ENCODE results near the gene EVA1A.

The EVA1A gene

GRCh38 chr2:75589391-75590105 is 28.8 kb upstream of the EVA1A start:
- peak; percentile 19 for DNase-seq (ENCODE audit: low spot score)

GRCh38 chr2:75587954-75588587 is 27.3 kb upstream of the EVA1A start:
- DNase-seq (ENCODE audit: low spot score): peak; percentile 42

GRCh38 chr2:75586971-75587370 is 26.2 kb upstream of the EVA1A start:
- DNase-seq (ENCODE audit: low spot score): no peak

GRCh38 chr2:75582840-75583239 is 22.1 kb upstream of the EVA1A start:
- DNase-seq (ENCODE audit: low spot score): no peak

- DNase-seq (ENCODE audit: low spot score): no peak
Observed at GRCh38 chr2:75580606-75581005, 19.9 kb upstream of the EVA1A start.

GRCh38 chr2:75580156-75580555 is 19.4 kb upstream of the EVA1A start:
- DNase-seq (ENCODE audit: low spot score): no peak

GRCh38 chr2:75579186-75579585 is 18.4 kb upstream of the EVA1A start:
- no peak for DNase-seq (ENCODE audit: low spot score)

GRCh38 chr2:75577280-75577679 is 16.5 kb upstream of the EVA1A start:
- no peak for DNase-seq (ENCODE audit: low spot score)

GRCh38 chr2:75574106-75574505 is 13.4 kb upstream of the EVA1A start:
- no peak for DNase-seq (ENCODE audit: low spot score)

GRCh38 chr2:75573145-75573878 is 12.6 kb upstream of the EVA1A start:
- DNase-seq (ENCODE audit: low spot score): no peak

- DNase-seq (ENCODE audit: low spot score): peak; percentile 20
Observed at GRCh38 chr2:75571730-75572430, 11.1 kb upstream of the EVA1A start.

GRCh38 chr2:75570948-75571729 is 10.4 kb upstream of the EVA1A start:
- no peak for DNase-seq (ENCODE audit: low spot score)

- DNase-seq (ENCODE audit: low spot score): no peak
Observed at GRCh38 chr2:75570024-75570947, 9.5 kb upstream of the EVA1A start.

GRCh38 chr2:75569546-75569945 is 8.8 kb upstream of the EVA1A start:
- DNase-seq (ENCODE audit: low spot score): no peak

GRCh38 chr2:75568174-75568573 is 7.4 kb upstream of the EVA1A start:
- no peak for DNase-seq (ENCODE audit: low spot score)

GRCh38 chr2:75565472-75566462 is 5.0 kb upstream of the EVA1A start:
- peak; percentile 69 for DNase-seq (ENCODE audit: low spot score)

- no peak for DNase-seq (ENCODE audit: low spot score)
Observed at GRCh38 chr2:75564713-75565359, 4.1 kb upstream of the EVA1A start.

- DNase-seq (ENCODE audit: low spot score): no peak
Observed at GRCh38 chr2:75564026-75564688, 3.4 kb upstream of the EVA1A start.

All from AG08395 (cell line).